CD4-positive, alpha-beta T cell treated with Interleukin-10 for 1 hour (primary cell): ENCODE results near the gene RNMT.
"Not testable (repeated sequence)": the region's sequence is repeated elsewhere in the genome, so short reads cannot be mapped to it uniquely, and the experiment has no call there.

Experiments
- DNase-seq: peaks from one replicate; pipeline ENCODE4 v3.0.0-alpha.2; 2020

Gene RNMT

GRCh38 chr18:13726232-13726971 is at the start of gene RNMT, which contains the start of gene FAM210A:
Gene RNMT, plus strand, starts transcription at chr18:13726673. Its CDS starts 4,845 bp downstream, at chr18:13731518.
Gene FAM210A, minus strand, starts transcription at chr18:13726558. Its CDS starts 44,481 bp downstream, at chr18:13682077.
- DNase-seq = peak; percentile 94

- DNase-seq = not testable (repeated sequence)
Observed at GRCh38 chr18:13677350-13677749, 49.1 kb upstream of the RNMT start.

GRCh38 chr18:13680612-13681011 is 45.9 kb upstream of the RNMT start:
- no peak for DNase-seq

GRCh38 chr18:13681701-13682100 is 44.8 kb upstream of the RNMT start:
- no peak for DNase-seq

- DNase-seq = no peak
Observed at GRCh38 chr18:13684546-13684945, 41.9 kb upstream of the RNMT start.

- no peak for DNase-seq
Observed at GRCh38 chr18:13688191-13689136, 38.0 kb upstream of the RNMT start.

GRCh38 chr18:13690060-13690459 is 36.4 kb upstream of the RNMT start:
- DNase-seq = not testable (repeated sequence)

GRCh38 chr18:13695337-13695736 is 31.1 kb upstream of the RNMT start:
- DNase-seq = not testable (repeated sequence)

GRCh38 chr18:13696961-13697360 is 29.5 kb upstream of the RNMT start:
- no peak for DNase-seq

GRCh38 chr18:13700153-13700552 is 26.3 kb upstream of the RNMT start:
- no peak for DNase-seq

- DNase-seq = no peak
Observed at GRCh38 chr18:13703899-13704298, 22.6 kb upstream of the RNMT start.

GRCh38 chr18:13710414-13710831 is 16.1 kb upstream of the RNMT start:
- no peak for DNase-seq

GRCh38 chr18:13712400-13713131 is 13.9 kb upstream of the RNMT start:
- DNase-seq = no peak

- DNase-seq = no peak
Observed at GRCh38 chr18:13713455-13714055, 12.9 kb upstream of the RNMT start.

- DNase-seq = no peak
Observed at GRCh38 chr18:13715330-13715729, 11.1 kb upstream of the RNMT start.

- no peak for DNase-seq
Observed at GRCh38 chr18:13716916-13717315, 9.6 kb upstream of the RNMT start.

- no peak for DNase-seq
Observed at GRCh38 chr18:13720123-13720522, 6.3 kb upstream of the RNMT start.

GRCh38 chr18:13720847-13721246 is 5.6 kb upstream of the RNMT start:
- DNase-seq = no peak

- DNase-seq = peak; percentile 19
Observed at GRCh38 chr18:13725566-13726231, 774 bp upstream of the RNMT start.

- DNase-seq = peak; percentile 42
Observed at GRCh38 chr18:13726972-13727331, 479 bp downstream of the RNMT start.

- DNase-seq = peak; percentile 35
Observed at GRCh38 chr18:13730481-13730880, 4.0 kb downstream of the RNMT start.

- DNase-seq = no peak
Observed at GRCh38 chr18:13735681-13736080, 9.2 kb downstream of the RNMT start.
